Stimulated activated CD8-positive, alpha-beta memory T cell treated with anti-CD3 and anti-CD28 coated beads, Interleukin-12 subunit alpha, Interleukin-12 subunit beta, amount 100 ng/mL, for 1 hour (primary cell): ENCODE results near the gene NEO1.
"Not testable (repeated sequence)": the region's sequence is repeated elsewhere in the genome, so short reads cannot be mapped to it uniquely, and the experiment has no call there.

Experiments
- DNase-seq: peaks from one replicate; pipeline ENCODE4 v3.0.0-alpha.2; 2020; ENCODE audit warnings: low read depth

The NEO1 gene

GRCh38 chr15:73212424-73212823, 160.2 kb downstream of the NEO1 start:
- no peak for DNase-seq

DNA sequence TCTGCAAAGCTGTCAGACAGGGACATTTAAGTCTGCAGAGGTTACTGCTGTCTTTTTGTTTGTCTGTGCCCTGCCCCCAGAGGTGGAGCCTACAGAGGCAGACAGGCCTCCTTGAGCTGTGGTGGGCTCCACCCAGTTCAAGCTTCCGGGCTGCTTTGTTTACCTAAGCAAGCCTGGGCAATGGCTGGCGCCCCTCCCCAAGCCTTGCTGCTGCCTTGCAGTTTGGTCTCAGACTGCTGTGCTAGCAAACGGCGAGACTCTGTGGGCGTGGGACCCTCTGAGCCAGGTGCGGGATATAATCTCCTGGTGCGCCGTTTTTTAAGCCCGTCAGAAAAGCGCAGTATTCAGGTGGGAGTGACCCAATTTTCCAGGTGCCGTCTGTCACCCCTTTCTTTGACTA, 169.2 kb downstream of the NEO1 start:
- DNase-seq = not testable (repeated sequence)

DNA sequence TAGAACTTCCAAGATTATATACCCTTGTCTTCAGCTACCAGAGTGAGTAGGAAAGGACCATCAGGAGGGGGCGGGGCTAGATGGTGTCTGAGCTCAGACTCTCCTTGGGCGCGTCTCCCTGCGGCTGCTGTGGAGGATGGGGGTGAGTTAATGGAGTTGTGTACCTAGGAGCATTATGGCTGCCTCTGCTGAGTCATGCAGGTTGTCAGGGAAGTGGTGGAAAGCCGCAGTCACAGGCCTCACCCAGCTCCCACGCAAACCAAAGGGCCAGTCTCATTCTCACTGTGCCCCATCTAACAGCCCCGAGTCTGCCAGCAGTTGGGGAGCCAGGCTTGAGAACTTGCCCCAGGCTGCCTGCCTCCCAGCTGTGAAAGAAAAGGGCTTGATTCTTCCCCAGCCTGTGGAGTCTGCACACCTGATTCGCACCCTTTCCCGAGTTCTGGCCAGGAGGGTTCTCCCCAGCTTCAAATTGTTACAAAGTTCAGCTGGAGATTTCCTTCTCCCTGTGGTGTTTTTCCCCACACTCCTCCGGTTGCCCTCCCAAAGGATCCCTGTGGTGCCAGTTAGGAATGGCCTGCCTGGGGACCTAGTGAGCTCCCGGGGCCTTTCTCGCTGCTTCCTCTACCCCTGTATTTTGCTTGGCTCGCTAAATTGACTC, 173.2 kb downstream of the NEO1 start:
- DNase-seq = no peak

DNA sequence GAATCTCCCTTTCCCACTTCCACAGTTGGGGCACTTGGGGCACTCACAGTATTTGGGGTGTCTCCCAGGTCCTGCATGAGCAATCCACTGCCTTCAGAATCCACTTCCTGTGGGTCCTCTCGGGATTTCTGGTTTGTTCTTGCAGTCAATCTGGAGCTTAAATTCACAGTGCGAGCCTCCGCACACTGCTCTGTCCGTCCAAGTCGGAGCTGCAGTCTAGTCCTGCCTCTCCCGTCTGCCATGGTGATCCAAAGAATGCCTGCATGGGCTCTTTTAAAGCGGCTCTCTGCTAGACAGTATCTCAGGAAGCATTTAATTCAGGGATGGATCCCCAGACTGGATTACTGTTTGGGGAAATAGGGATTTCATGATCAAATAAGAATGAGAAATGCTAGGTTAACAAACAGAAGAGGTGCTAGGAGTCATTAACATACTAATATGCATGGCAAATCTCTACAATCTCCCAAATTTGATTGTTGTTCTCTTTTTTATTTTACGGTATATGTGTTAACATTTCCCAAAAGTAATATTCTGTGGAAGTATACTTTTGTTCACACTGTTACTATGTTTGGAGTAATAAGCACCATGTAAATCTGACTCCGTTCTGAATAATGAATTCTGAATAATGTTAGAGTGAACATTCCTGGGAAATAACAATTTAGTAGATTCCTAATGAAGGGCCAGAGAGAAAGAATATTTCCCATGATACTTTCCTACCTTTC, 174.0 kb downstream of the NEO1 start:
- DNase-seq = no peak

DNA sequence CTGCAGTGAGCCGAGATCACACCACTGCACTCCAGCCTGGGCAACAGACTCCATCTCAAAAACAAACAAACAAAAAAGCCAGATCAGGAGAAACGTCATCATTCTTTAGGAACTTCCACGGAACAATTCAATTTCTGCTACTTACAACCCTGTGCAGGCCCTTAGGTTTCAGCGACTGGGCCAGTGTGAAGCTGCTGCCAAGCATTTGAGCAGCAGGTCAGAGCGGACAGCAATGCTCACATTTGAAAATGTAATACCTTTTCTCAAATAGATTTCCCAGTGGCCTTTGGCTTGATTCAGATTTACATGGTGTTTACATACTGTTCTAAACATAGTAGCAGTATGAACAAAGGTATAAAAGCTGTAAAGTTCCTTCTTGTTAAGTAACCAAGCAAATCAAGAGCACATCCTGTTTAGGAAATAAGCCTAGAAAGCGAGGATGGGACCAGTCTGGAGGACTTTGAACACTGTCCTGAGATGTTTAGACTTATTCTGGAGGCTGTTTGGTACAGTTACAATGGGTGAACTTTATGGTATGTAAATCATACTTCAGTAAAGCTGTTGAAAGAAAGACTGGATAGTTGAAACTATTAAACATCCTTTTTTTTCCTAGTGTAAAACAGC, 175.3 kb downstream of the NEO1 start:
- no peak for DNase-seq

GRCh38 chr15:73228128-73228646, 175.9 kb downstream of the NEO1 start:
- no peak for DNase-seq

DNA sequence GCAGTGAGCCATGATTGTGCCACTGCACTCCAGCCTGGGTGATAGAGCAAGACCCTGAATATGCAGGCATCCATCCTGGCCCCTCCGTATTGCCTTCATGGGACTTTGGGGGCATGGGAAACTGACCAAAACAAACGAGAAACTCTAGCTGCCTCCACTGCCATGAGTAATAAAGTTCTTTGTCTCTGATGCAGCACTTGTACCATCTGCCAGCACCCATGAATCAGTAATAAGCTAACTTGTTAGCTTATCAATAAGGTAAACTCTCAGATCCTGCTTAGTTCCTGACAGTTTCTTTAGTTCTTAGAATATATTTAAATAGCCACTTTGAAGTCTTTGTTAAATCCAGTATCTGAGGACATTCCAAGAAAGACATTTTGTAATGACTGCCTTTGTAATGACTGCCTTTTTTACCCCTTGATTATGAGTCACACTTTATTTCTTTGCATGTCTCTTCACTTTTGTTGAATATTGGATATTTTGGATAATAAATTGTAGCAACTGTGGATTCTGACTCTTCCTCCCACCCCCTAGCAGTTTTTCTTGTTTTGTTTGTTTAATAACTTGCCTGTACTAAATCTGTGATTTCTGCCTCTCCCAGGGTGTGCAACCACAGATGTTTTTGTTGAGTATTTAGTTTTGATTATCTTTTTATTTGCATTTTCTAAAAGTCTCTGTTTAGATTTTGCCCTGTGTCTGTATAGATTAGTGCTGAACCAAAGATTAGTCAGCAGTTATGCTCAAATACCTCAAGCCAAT, 179.6 kb downstream of the NEO1 start:
- DNase-seq = no peak

DNA sequence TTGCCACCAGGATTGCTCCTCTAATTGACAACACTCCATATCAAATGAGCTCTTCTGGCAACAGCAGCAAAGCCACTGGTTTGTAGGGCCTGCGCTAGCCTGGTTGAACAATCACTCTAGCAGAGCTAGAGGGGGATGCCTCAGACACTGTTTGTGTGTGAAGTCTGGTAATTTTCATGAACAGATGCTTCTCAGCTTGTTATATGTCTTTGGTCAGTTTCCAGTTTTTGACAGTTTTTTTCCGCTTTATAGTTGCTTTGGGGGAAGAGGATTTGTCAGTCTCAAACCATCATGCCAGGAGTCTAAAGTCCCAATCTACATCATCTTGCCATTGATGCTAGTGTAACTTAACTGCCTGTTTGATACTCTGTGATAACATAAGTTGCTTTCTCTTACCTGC, 180.5 kb downstream of the NEO1 start:
- DNase-seq = no peak

- no peak for DNase-seq
Measured at GRCh38 chr15:73233623-73234022, 181.4 kb downstream of the NEO1 start.

GRCh38 chr15:73237910-73238309, 185.6 kb downstream of the NEO1 start:
- DNase-seq = no peak

GRCh38 chr15:73239564-73240215, 187.4 kb downstream of the NEO1 start:
- DNase-seq = no peak

DNA sequence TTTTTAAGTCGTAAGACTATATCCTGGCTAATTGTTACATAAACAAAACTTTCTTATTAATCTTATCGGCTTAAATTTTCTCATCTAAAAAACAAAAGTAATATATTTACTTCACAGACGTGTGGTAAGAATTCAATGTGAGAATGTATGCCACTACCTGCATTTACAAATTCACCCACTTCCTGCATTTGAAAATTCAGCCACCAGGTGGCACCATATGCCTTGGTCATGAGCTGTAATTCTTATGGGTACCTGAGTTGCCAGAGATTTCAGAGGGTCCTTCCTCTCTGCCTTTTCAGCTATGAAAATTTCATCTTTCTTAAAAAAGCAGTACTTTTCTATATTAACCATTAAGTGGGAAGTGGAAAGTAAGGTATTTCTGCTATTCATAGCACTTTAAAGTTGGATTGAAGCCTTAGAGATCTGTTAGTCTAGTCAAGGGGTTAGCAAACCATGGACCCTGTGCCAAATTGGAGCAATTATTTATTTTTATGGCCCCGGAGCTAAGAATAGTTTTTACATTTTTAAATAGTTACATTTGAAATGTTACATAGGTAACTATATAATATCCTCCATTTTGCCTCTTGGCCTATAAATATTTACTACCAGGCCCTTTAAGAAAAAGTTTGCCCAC, 188.7 kb downstream of the NEO1 start:
- peak; percentile 52 for DNase-seq

DNA sequence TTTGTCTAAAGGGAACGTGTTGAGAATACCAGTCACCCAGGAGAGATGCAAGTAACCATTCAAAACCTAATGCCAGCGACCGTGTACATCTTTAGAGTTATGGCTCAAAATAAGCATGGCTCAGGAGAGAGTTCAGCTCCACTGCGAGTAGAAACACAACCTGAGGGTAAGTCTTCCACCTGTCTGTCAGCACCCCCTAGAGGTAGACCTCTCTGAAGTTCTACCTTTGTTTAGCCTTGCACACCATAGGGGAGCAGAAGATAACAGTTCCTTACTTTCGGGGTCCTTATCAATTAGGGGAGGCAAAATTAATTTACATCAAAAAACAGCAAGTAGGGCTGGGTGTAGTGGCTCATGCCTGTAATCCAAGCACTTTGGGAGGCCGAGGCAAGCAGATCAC, 192.1 kb downstream of the NEO1 start:
- no peak for DNase-seq

DNA sequence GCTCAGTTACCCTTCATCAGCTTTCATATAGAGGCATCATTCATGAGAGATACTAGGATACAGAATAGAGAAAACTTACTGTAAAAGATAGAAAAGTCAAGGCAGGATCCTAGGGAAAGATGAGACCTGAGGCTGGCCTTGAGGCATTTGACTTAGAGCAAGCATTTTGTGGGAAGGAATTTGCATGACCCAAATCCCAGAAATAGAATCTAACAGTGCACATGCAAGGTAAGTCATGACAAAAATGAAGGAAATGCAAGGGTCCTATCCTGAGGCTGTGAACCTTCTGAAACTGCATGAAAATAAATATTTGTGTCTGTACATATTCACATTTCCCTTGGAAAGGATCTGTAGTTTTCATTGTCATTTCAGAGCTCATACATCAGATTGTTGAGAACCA, 194.2 kb downstream of the NEO1 start:
- no peak for DNase-seq

GRCh38 chr15:73246898-73247297, 194.6 kb downstream of the NEO1 start:
- no peak for DNase-seq

DNA sequence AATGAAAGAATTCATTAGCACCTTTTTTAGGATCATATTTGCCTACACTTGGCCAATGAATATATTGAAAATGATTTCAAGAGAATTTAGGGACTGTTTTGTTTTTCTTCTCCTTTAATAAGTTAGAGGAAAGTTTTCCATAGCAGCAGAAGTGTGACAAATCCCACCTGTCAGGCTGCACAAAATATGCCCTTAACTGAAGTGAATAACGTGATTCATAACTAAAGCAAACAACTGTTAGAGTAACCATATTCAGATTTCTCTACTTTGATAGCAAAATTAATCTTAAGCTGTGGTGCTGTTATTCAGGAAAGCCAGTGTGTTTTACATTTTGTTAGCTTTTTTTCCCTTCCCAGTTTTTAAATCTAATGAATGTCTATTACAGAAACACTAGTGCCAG, 195.1 kb downstream of the NEO1 start:
- DNase-seq = no peak

- DNase-seq = no peak
Measured at GRCh38 chr15:73249499-73249898, 197.2 kb downstream of the NEO1 start.

- no peak for DNase-seq
Measured at GRCh38 chr15:73254598-73254997, 202.3 kb downstream of the NEO1 start.

GRCh38 chr15:73258271-73259108, 206.2 kb downstream of the NEO1 start:
- no peak for DNase-seq

DNA sequence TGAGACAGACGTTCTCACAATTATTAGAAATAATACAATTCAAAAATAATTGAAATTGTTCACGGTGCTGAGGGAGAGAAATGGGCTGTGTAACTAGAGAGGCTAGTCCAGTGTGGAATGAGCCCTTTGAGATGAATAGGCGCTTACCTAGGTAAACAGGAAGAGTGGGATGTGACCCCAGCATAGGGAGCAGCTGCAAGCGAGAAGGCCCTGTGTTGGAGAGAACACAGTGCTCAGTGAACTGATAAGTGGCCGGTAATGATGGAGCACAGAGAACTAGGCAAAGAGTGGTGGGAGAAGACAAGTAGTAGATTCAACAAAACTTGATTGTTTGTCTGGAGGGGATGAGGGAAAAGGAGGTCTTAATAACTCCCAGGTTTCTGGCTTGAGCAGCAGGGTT, 212.6 kb downstream of the NEO1 start:
- no peak for DNase-seq
